AG04449 (cell line): ENCODE data around the gene MYADM.

Experiments used
- CTCF ChIA-PET: fragments of 350-600 bp; formaldehyde crosslinking; extraction: SDS; loops from one replicate; lab custom pipeline; 2021; ENCODE audit warnings: antibody characterized with exemption; lab: Yijun Ruan, JAX
- POLR2A ChIA-PET: fragments of 400-600, 350-600 bp; formaldehyde crosslinking; extraction: SDS; loops from one replicate; lab custom pipeline; 2020; ENCODE audit warnings: antibody characterized with exemption, inconsistent platforms; lab: Yijun Ruan, JAX
- DNase-seq: peaks from one replicate; pipeline ENCODE4 v3.0.0-alpha.2; 2010; ENCODE audit warnings: low read depth, low spot score
- H3K4me3 ChIP-seq: 2 replicates; pipeline ENCODE4 v1.5.1; 2011; ENCODE audit warnings: low read depth, mild to moderate bottlenecking, control low read depth, low read length
- CTCF ChIP-seq: IDR thresholded peaks from one replicate; pipeline ENCODE4 v1.5.1; 2011; ENCODE audit warnings: mild to moderate bottlenecking, moderate library complexity, low read length, control low read depth, inconsistent platforms; ENCODE audit not compliant: insufficient read depth; ENCODE audit errors: missing control alignments

MYADM gene

GRCh38 chr19:53910170-53910518 is 42.5 kb downstream of the MYADM start:
- H3K4me3 ChIP-seq: no peak overlapping the region
- TF ChIP-seq CTCF: no peak
- POLR2A ChIA-PET: no interaction called here
- DNase-seq: no peak
- CTCF ChIA-PET: no interaction called here

GRCh38 chr19:53912653-53913052 is 45.0 kb downstream of the MYADM start:
- POLR2A ChIA-PET: no interaction called here
- CTCF ChIA-PET: no interaction called here

GRCh38 chr19:53915000-53915399 is 47.3 kb downstream of the MYADM start:
- ChIA-PET CTCF (no interaction called here), POLR2A (no interaction called here)
- no peak overlapping the region for H3K4me3 ChIP-seq
- no peak for TF ChIP-seq CTCF
- no peak for DNase-seq

More at GRCh38 chr19:53912653-53913052, 45.0 kb downstream of the MYADM start:
- no peak overlapping the region for H3K4me3 ChIP-seq
- TF ChIP-seq CTCF: no peak
- no peak for DNase-seq

- ChIA-PET POLR2A (no interaction called here), CTCF (no interaction called here)
- H3K4me3 ChIP-seq: no peak overlapping the region
- no peak for TF ChIP-seq CTCF
- DNase-seq: no peak
Observed at GRCh38 chr19:53916004-53916403, 48.3 kb downstream of the MYADM start.

- POLR2A ChIA-PET: no interaction called here
- no peak for TF ChIP-seq CTCF
- no peak for DNase-seq
- CTCF ChIA-PET: interaction anchor here (2.7 kb wide), 1 partner anchor 10 kb away, joined by 10 read pairs; no protein-coding TSS in a partner anchor
- H3K4me3 ChIP-seq: no peak overlapping the region
Observed at GRCh38 chr19:53917356-53917755, 49.7 kb downstream of the MYADM start.
